Mesodermal cell (in vitro differentiated cells): Measurements from ENCODE around the gene RND1.
A peak's percentile ranks its signal among the peaks of the same experiment; 100 is the strongest.

Experiments used
- H3K27ac ChIP-seq: 2 replicates; pipeline ENCODE4 v1.7.0; 2013; ENCODE audit warnings: mild to moderate bottlenecking, low read depth, low read length, moderate library complexity; ENCODE audit not compliant: severe bottlenecking
- H3K36me3 ChIP-seq: 2 replicates; pipeline ENCODE4 v1.7.1; 2013; ENCODE audit warnings: mild to moderate bottlenecking, low read length, moderate library complexity; ENCODE audit not compliant: control insufficient read depth, insufficient read depth
- H3K4me1 ChIP-seq: one replicate; pipeline ENCODE4 v1.7.1; 2013; ENCODE audit warnings: mild to moderate bottlenecking, low read length; ENCODE audit not compliant: insufficient read depth, control insufficient read depth, poor library complexity, severe bottlenecking
- H3K4me3 ChIP-seq: 2 replicates; pipeline ENCODE4 v1.7.0; 2013; ENCODE audit warnings: low read length, control low read depth, mild to moderate bottlenecking; ENCODE audit not compliant: insufficient read depth, poor library complexity, severe bottlenecking; ENCODE audit errors: extremely low read depth
- H3K9me3 ChIP-seq: 2 replicates; pipeline ENCODE4 v1.7.1; 2013; ENCODE audit warnings: mild to moderate bottlenecking, low read length, moderate library complexity; ENCODE audit not compliant: control insufficient read depth
- WGBS, 2 experiments: methylation state at CpG; one replicate each; pipeline ENCODE4 v1.1.5; 2013; ENCODE audit warnings: missing lambda C conversion rate in 2 of 2; ENCODE audit not compliant: insufficient coverage in 2 of 2; 5-methylcytosine and 5-hydroxymethylcytosine counted together

RND1 gene

GRCh38 chr12:48817873-48818830, 47.5 kb downstream of the RND1 start, which contains the start of gene CACNB3:
Gene CACNB3 (plus strand): TSS chr12:48818496. CDS start chr12:48818930, 434 bp downstream.
- peak within 1 kb of the TSS; percentile 67 for H3K4me3 ChIP-seq
- H3K4me1 ChIP-seq = peaks cover 20% of the 10 kb centered on the region
- H3K36me3 ChIP-seq = peaks cover 5% of the 10 kb centered on the region
- peak within 1 kb of the TSS; percentile 5 for H3K27ac ChIP-seq
- 1% methylated on average over 42 to 50 of the region's 79 CpGs for WGBS, 2 experiments
- no peaks in the 10 kb centered on the region for H3K9me3 ChIP-seq

GRCh38 chr12:48816143-48816854, 49.4 kb downstream of the RND1 start:
- Histone ChIP-seq H3K4me1 (peaks cover 33% of the 10 kb centered on the region), H3K4me3 (peak overlapping the region; percentile 70), H3K36me3 (peaks cover 5% of the 10 kb centered on the region), H3K27ac (no peak overlapping the region), H3K9me3 (no peaks in the 10 kb centered on the region)
- 76 to 80% methylated on average over 1 to 3 of the region's 3 CpGs for WGBS, 2 experiments

- Histone ChIP-seq H3K36me3 (peaks cover 5% of the 10 kb centered on the region), H3K27ac (peak overlapping the region; percentile 79), H3K4me3 (peak overlapping the region; percentile 70), H3K4me1 (peaks cover 35% of the 10 kb centered on the region), H3K9me3 (no peaks in the 10 kb centered on the region)
- WGBS, 2 experiments = 1 to 2% methylated on average over 42 to 51 of the region's 54 CpGs
Measured at GRCh38 chr12:48815126-48816110, 50.3 kb downstream of the RND1 start.

- Histone ChIP-seq H3K27ac (peak overlapping the region; percentile 79), H3K4me1 (peaks cover 35% of the 10 kb centered on the region)
Measured at GRCh38 chr12:48814262-48815125, 51.2 kb downstream of the RND1 start.

GRCh38 chr12:48813465-48814261, 52.0 kb downstream of the RND1 start:
- H3K4me1 ChIP-seq = peaks cover 35% of the 10 kb centered on the region
- WGBS, 2 experiments = 4% methylated on average over 9 to 10 of the region's 18 CpGs
- H3K27ac ChIP-seq = no peak overlapping the region
- no peaks in the 10 kb centered on the region for H3K36me3 ChIP-seq
- H3K9me3 ChIP-seq = no peaks in the 10 kb centered on the region
- peak overlapping the region; percentile 70 for H3K4me3 ChIP-seq

More at GRCh38 chr12:48814262-48815125, 51.2 kb downstream of the RND1 start:
- no peaks in the 10 kb centered on the region for H3K36me3 ChIP-seq
- peak overlapping the region; percentile 70 for H3K4me3 ChIP-seq
- no peaks in the 10 kb centered on the region for H3K9me3 ChIP-seq
- WGBS, 2 experiments = 0 to 1% methylated on average over 50 to 65 of the region's 70 CpGs

- no peak overlapping the region for H3K27ac ChIP-seq
- H3K36me3 ChIP-seq = no peaks in the 10 kb centered on the region
- 55 to 66% methylated on average over 2 of the region's 2 CpGs for WGBS, 2 experiments
- H3K9me3 ChIP-seq = no peaks in the 10 kb centered on the region
- H3K4me3 ChIP-seq = no peak overlapping the region
- H3K4me1 ChIP-seq = peaks cover 30% of the 10 kb centered on the region
Measured at GRCh38 chr12:48812389-48812788, 53.3 kb downstream of the RND1 start.

GRCh38 chr12:48811437-48812090, 54.1 kb downstream of the RND1 start:
- Histone ChIP-seq H3K27ac (peak overlapping the region; percentile 66), H3K4me3 (no peak overlapping the region), H3K36me3 (no peaks in the 10 kb centered on the region), H3K9me3 (no peaks in the 10 kb centered on the region), H3K4me1 (peaks cover 30% of the 10 kb centered on the region)
- 83 to 89% methylated on average over 3 to 5 of the region's 5 CpGs for WGBS, 2 experiments

GRCh38 chr12:48810903-48811431, 54.7 kb downstream of the RND1 start:
- Histone ChIP-seq H3K4me1 (peaks cover 24% of the 10 kb centered on the region), H3K27ac (peak overlapping the region; percentile 66), H3K4me3 (no peak overlapping the region), H3K9me3 (no peaks in the 10 kb centered on the region), H3K36me3 (no peaks in the 10 kb centered on the region)
- WGBS, 2 experiments = 60 to 93% methylated on average over 2 to 3 of the region's 5 CpGs
